ENCODE results near the gene UBE2D3.

DNA sequence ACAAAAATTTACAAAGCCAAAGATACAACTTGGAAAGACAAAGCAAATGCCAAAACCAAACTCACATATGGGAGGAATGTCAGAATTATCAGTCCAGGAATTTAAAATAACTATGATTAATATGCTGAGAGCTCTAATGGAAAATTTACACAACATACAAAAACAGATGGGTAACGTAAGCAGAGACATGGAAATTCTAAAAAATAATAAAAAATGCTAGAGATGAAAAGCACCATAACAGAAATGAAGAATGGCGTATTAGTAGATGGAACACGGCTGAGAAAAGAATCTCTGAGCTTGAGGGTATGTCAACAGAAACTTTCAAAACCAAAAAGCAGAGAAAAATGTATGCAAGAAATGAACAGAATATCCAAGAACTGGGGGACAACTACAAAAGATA, 62.5 kb downstream of the UBE2D3 start:
- TF ChIP-seq POLR2A (IDR thresholded peaks at IDR 0.05; ENCODE audit: low read depth, low read length): no peak
- TF ChIP-seq POLR2AphosphoS5 (IDR thresholded peaks at IDR 0.05; ENCODE audit: low read depth, low read length): no peak
